Measurements from ENCODE around the gene FBXO45. TPM values are rescaled to one million over a fixed set of nuclear protein-coding genes. Genes with fewer than 3 reads are reported as not detected.
A peak's percentile ranks its signal among the peaks of the same experiment; 100 is the strongest.

The FBXO45 gene
- total RNA-seq, 1 donor from 2014 or later: 8.2 TPM

DNA sequence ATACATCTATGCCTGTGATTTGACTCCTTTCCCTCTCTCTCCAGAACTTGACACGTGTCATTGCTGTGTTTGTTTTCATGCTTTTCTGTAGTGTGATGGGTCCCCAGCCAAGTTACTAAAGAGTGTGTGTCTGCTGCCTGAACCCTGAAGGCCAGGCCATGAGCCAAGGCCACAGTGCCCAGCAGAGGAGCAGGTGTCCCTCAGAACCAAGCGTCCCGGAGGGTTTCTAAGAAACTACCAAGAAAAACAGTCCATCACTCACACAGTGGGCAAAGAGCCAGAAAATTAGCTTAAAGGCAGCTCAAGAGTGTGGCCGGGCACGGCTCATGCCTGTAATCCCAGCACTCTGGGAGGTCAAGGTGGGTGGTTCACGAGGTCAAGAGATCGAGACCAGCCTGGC, 35.2 kb downstream of the FBXO45 start:
- Histone ChIP-seq H3K36me3 (no peaks in the 10 kb centered on the region), H3K4me3 (no peak overlapping the region), H3K27ac (no peak overlapping the region), H3K27me3 (no peaks in the 10 kb centered on the region), H3K9me3 (no peaks in the 10 kb centered on the region), H3K4me1 (no peaks in the 10 kb centered on the region)
- TF ChIP-seq, protein P1, sequence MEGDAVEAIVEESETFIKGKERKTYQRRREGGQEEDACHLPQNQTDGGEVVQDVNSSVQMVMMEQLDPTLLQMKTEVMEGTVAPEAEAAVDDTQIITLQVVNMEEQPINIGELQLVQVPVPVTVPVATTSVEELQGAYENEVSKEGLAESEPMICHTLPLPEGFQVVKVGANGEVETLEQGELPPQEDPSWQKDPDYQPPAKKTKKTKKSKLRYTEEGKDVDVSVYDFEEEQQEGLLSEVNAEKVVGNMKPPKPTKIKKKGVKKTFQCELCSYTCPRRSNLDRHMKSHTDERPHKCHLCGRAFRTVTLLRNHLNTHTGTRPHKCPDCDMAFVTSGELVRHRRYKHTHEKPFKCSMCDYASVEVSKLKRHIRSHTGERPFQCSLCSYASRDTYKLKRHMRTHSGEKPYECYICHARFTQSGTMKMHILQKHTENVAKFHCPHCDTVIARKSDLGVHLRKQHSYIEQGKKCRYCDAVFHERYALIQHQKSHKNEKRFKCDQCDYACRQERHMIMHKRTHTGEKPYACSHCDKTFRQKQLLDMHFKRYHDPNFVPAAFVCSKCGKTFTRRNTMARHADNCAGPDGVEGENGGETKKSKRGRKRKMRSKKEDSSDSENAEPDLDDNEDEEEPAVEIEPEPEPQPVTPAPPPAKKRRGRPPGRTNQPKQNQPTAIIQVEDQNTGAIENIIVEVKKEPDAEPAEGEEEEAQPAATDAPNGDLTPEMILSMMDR (IDR thresholded peaks at IDR 0.05): no peak
- ATAC-seq (no peak), DNase-seq (no peak)
- intact Hi-C loops (cut with DNase I): no loop called here

DNA sequence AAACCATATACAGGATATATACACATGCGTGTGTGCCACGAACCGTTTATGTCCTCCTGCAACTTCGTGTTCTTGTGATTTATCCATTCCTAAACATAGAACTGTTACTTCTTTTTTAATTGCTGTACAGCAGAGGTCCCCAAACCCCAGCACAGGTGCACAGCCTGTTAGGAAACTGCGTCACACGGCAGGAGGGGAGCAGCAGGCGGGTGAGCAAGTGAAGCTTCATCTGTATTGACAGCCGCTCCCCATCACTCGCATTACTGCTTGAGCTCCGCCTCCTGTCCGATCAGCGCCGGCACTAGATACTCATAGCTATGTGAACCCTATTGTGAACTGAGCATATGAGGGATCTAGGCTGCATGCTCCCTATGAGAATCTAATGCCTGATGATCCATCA, 36.1 kb downstream of the FBXO45 start:
- DNase-seq: no peak
- no peak for ATAC-seq
- intact Hi-C loops (cut with DNase I): no loop called here
- H3K9me3 ChIP-seq: no peaks in the 10 kb centered on the region
- TF ChIP-seq, protein P1 (IDR thresholded peaks at IDR 0.05): no peak
- H3K27me3 ChIP-seq: no peaks in the 10 kb centered on the region
- peaks cover 2% of the 10 kb centered on the region for H3K4me1 ChIP-seq
- H3K4me3 ChIP-seq: no peak overlapping the region
- H3K27ac ChIP-seq: no peak overlapping the region
- no peaks in the 10 kb centered on the region for H3K36me3 ChIP-seq

DNA sequence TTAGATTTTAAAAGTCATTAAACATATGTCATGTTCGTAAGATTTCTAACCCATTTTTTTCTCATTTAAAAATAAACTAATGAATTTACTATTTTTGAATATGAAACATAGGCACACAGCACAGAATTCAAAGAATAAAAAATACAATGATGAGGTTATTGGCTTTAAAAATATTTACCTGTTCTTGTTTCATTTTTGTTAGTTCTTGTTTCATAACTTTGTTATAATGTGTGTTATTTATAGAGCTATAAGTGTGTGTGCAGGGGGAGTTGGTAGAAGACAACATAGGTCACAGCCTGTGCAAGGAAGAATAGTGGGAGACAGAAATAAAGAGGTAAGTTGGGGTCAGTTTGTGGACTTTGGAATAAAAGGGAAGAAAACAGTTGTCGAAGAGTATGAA, 40.2 kb downstream of the FBXO45 start:
- DNase-seq (no peak), ATAC-seq (no peak)
- Histone ChIP-seq H3K27ac (no peak overlapping the region), H3K27me3 (no peaks in the 10 kb centered on the region), H3K4me3 (no peak overlapping the region), H3K36me3 (no peaks in the 10 kb centered on the region), H3K4me1 (peaks cover 13% of the 10 kb centered on the region), H3K9me3 (no peaks in the 10 kb centered on the region)
- intact Hi-C loops (cut with DNase I): no loop called here
- TF ChIP-seq, protein P1 (IDR thresholded peaks at IDR 0.05): no peak

DNA sequence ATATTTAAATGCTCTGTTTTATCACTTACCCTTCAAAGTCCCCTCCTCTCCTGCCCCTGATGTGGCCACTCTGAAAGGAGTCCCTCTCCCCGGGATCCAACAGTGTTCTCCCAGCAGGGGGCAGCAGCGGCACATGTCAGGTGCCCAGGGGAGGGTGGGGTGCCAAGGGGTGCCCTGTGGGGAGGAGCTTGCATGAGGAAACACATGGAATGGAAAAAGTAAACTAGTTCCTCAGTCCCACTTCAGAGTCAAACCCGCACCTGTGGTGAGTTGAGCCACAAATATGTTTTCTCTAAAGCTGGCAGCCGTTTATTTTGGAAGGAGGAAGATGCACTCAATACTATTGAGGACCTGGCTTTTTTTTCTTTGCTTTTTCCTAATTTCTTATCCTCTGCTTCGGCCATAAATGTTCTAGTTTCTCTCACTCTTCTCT, 40.9 kb downstream of the FBXO45 start:
- Histone ChIP-seq H3K36me3 (no peaks in the 10 kb centered on the region), H3K27me3 (no peaks in the 10 kb centered on the region), H3K4me3 (no peak overlapping the region), H3K4me1 (peaks cover 13% of the 10 kb centered on the region), H3K9me3 (no peaks in the 10 kb centered on the region), H3K27ac (peak overlapping the region; percentile 51)
- peak; percentile 100 for ATAC-seq
- TF ChIP-seq, protein P1 (IDR thresholded peaks at IDR 0.05): peak; percentile 91
- peak; percentile 96 for DNase-seq
- intact Hi-C loops (cut with DNase I): no loop called here

DNA sequence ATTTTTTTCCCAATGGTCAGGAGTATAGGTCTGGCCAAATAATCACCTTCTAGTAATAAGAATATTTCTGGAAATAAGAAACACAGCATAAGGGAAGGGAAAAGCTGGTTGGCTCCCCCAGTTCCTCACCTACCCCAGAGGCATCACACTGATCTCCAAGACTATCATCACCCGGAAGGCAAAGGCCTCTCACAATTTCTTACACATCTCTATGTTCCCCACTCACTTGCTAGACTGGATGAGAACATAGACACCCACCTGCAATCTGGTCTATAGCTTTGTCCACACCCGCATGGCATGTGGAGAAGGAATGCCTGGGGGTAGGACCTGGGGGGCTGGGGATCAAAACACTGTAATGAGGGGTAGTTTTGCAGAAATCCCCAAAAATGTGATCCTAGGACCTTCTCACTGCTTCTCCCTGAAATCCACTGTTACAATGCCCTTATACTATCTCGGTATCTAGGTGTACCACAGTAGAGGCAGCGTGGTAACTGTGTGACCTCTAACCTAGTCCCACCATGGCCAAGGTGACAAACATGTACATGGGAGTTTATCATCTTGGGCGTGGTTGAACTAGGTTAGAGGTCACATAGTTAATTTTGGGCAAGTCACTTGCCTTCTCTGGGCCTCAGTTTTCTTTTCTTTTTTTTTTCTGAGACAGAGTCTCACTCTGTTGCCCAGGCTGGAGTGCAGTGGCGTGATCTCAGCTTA, 41.5 kb downstream of the FBXO45 start:
- intact Hi-C loops (cut with DNase I): no loop called here
- H3K27me3 ChIP-seq: no peaks in the 10 kb centered on the region
- H3K4me1 ChIP-seq: peaks cover 13% of the 10 kb centered on the region
- H3K4me3 ChIP-seq: no peak overlapping the region
- no peak for ATAC-seq
- no peak for DNase-seq
- no peaks in the 10 kb centered on the region for H3K36me3 ChIP-seq
- TF ChIP-seq, protein P1 (IDR thresholded peaks at IDR 0.05): no peak
- H3K9me3 ChIP-seq: no peaks in the 10 kb centered on the region
- H3K27ac ChIP-seq: peak overlapping the region; percentile 51
